Activated CD4-positive, alpha-beta T cell treated with anti-CD3 and anti-CD28 coated beads, Interleukin-2, amount 10 ng/mL, durations not matched to agents 7 days and 5 days (primary cell): ENCODE measurements around the gene RPL29. TPM values are rescaled to one million over a fixed set of nuclear protein-coding genes. Genes with fewer than 3 reads are reported as not detected.

ENCODE experiments used
- CTCF ChIA-PET: fragments of 350-600 bp; sonication (Branson Sonifier 250); formaldehyde crosslinking; loops from one replicate; lab custom pipeline; 2021; ENCODE audit warnings: antibody characterized with exemption; lab: Charles Lee
- POLR2A ChIA-PET: fragments of 350-600 bp; sonication (Branson Sonifier 250); formaldehyde crosslinking; loops from one replicate; lab custom pipeline; 2021; ENCODE audit warnings: antibody characterized with exemption; lab: Charles Lee
- DNase-seq: peaks from one replicate; pipeline ENCODE4 v3.0.0-alpha.2; 2020
- H3K27ac Mint-ChIP-seq: one replicate; pipeline ENCODE4 v1.8.0; 2021; ENCODE audit warnings: mild to moderate bottlenecking, moderate library complexity, mixed read lengths
- H3K27me3 Mint-ChIP-seq: one replicate; pipeline ENCODE4 v1.8.0; 2021; ENCODE audit warnings: mixed read lengths
- H3K36me3 Mint-ChIP-seq: one replicate; pipeline ENCODE4 v1.8.0; 2021; ENCODE audit warnings: low read depth, mixed read lengths
- H3K4me1 Mint-ChIP-seq: one replicate; pipeline ENCODE4 v1.8.0; 2021; ENCODE audit warnings: mixed read lengths
- H3K4me3 Mint-ChIP-seq: one replicate; pipeline ENCODE4 v1.8.0; 2021; ENCODE audit warnings: mild to moderate bottlenecking, moderate library complexity, mixed read lengths
- H3K9me3 Mint-ChIP-seq: one replicate; pipeline ENCODE4 v1.8.0; 2021; ENCODE audit warnings: mixed read lengths
- total RNA-seq, 2 experiments: library from RNA; stranded (reverse); gene quantifications; one replicate each; pipeline ENCODE4 v1.2.3, GENCODE V29; 2021

RPL29 gene
- total RNA-seq, 2 experiments from 2014 or later: 1,423 to 1,425 TPM

DNA sequence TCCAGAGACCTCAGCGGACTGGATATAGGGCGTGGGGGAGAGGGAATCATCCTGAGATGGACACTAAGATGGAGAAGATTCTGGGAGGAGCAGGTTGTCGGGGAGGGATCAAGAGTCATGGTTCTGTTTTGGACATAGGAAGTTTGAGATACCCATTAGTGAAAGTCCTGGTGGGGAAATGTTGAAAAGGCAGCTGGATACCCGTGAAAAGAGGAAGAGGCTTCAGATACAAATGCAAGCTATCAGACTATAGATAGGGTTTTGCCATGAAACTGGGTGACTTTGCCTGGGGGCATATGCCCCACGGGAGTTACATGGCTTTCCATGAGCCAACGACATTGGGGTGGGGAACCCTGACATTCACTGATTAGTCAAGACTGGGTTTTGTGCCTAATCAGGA, 41.6 kb downstream of the RPL29 start:
- POLR2A ChIA-PET: no interaction called here

DNA sequence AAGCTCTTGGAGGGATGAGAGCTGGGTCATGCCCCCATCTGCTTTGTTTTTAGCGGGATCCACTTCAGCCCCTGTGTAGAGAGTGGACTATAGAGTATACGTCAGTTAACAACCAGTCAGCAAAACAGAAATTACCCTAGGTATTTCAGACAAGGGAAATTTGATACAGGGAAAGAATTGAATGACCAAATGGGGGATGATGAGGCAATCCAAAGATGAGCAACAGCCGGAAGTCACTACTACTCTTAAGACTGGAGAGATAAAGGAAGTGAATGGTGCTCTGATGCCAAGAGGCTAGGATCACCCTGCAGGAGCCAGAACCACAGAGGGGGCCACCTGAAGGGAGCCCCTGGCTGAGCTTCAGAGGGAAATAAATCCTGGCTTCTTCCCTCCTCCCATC, 42.2 kb downstream of the RPL29 start:
- H3K36me3 Mint-ChIP-seq: no peaks in the 10 kb centered on the region
- ChIA-PET POLR2A (no interaction called here), CTCF (interaction anchor here (0.6 to 4.6 kb wide), 4 partner anchors 9 to 99 kb away, joined by 3 to 46 read pairs (median 11); partner anchors contain the start of genes ABHD14A, ABHD14B, PARP3 and RRP9)
- H3K4me1 Mint-ChIP-seq: peaks cover 11% of the 10 kb centered on the region
- H3K27me3 Mint-ChIP-seq: peaks cover 34% of the 10 kb centered on the region
- H3K4me3 Mint-ChIP-seq: no peak overlapping the region
- no peak for DNase-seq
- H3K27ac Mint-ChIP-seq: no peak overlapping the region
- H3K9me3 Mint-ChIP-seq: no peaks in the 10 kb centered on the region

More for the DNA sequence above, 41.6 kb downstream of the RPL29 start:
- Mint-ChIP-seq H3K27ac (no peak overlapping the region), H3K27me3 (peaks cover 34% of the 10 kb centered on the region), H3K9me3 (no peaks in the 10 kb centered on the region), H3K36me3 (no peaks in the 10 kb centered on the region), H3K4me3 (no peak overlapping the region), H3K4me1 (peaks cover 11% of the 10 kb centered on the region)
- CTCF ChIA-PET: interaction anchor here (2.6 to 4.6 kb wide), 3 partner anchors 8 to 20 kb away, joined by 11 to 46 read pairs (median 11); partner anchors contain the start of genes ABHD14A, ABHD14B, PARP3 and RRP9
- DNase-seq: no peak

DNA sequence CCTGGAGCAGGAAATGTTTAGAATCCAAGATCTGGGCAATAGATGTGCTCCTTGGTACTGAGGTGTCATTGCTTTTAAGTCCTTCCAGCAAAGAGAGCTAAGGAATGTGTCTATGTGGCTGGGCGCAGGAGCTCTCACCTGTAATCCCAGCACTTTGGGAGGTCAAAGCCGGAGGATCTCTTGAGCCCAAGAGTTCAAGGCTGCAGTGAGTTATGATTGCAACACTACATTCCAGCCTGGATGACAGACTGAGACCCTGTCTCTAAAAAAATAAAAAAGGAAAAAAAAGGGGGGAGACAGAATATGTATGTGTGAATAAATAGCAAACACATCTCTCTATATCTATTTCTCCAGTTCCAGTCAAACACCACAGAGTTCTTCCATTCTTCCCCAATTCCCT, 44.8 kb downstream of the RPL29 start:
- Mint-ChIP-seq H3K9me3 (no peaks in the 10 kb centered on the region), H3K27ac (no peak overlapping the region), H3K27me3 (peaks cover 27% of the 10 kb centered on the region), H3K36me3 (no peaks in the 10 kb centered on the region), H3K4me3 (no peak overlapping the region), H3K4me1 (peaks cover 3% of the 10 kb centered on the region)
- POLR2A ChIA-PET: no interaction called here
- CTCF ChIA-PET: interaction anchor here (1.7 to 4.6 kb wide), 2 partner anchors 9 to 23 kb away, joined by 10 to 46 read pairs; partner anchors contain the start of genes ABHD14B, PARP3 and RRP9
- DNase-seq: no peak

DNA sequence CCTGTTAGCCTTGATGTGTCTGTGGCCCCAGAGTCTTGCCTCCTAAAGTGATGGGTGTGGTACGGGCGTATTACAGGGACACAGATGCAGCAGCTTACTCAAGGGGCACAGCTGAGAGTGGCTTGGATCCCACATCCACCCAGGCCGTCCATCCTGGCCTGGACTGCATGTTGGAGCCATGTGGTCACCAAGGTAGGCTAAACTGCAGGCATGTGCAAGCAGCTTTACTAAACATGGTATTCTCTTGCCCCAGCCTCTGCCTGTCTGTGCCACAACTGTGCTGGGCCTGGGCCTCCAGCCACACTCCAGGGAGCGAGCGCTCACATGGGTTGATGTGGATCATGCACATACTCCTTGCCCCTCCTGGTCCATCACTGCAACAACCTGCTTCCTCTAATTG, 46.6 kb downstream of the RPL29 start:
- ChIA-PET POLR2A (no interaction called here), CTCF (interaction anchor here (0.7 to 1.7 kb wide), 2 partner anchors 16 to 25 kb away, joined by 3 to 10 read pairs; partner anchors contain the start of gene ABHD14B)

DNA sequence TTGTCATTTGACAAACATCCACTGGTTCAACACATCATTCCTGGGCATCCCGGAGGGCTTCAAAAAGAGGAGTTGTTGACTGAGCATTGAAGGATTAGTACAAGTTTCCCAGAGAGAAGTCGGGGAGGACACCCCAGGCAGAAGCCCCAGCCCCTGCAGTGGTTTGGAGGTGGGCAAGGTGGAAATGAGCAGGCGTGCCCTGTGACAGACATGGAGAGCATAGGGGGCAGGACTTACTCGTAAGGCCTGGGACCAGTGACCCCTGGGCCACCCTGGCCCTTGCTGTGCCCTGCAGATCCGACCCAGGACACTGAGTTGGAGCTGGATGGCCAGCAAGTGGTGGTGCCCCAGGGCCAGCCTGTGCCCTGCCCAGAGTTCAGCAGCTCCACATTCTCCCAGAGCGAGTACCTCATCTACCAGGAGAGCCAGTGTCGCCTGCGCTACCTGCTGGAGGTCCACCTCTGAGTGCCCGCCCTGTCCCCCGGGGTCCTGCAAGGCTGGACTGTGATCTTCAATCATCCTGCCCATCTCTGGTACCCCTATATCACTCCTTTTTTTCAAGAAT, 47.6 kb downstream of the RPL29 start:
- H3K4me1 Mint-ChIP-seq: peaks cover 8% of the 10 kb centered on the region
- POLR2A ChIA-PET: no interaction called here
- peaks cover 4% of the 10 kb centered on the region for H3K27me3 Mint-ChIP-seq
- DNase-seq: no peak
- H3K9me3 Mint-ChIP-seq: no peaks in the 10 kb centered on the region
- no peak overlapping the region for H3K27ac Mint-ChIP-seq
- no peak overlapping the region for H3K4me3 Mint-ChIP-seq
- no peaks in the 10 kb centered on the region for H3K36me3 Mint-ChIP-seq
- CTCF ChIA-PET: interaction anchor here (0.6 to 0.9 kb wide), 3 partner anchors 15 to 376 kb away, joined by 3 read pairs; no protein-coding TSS in a partner anchor

More for the DNA sequence above, 46.6 kb downstream of the RPL29 start:
- no peak for DNase-seq
- Mint-ChIP-seq H3K36me3 (no peaks in the 10 kb centered on the region), H3K27ac (no peak overlapping the region), H3K4me1 (peaks cover under 1% of the 10 kb centered on the region), H3K9me3 (no peaks in the 10 kb centered on the region), H3K27me3 (peaks cover 14% of the 10 kb centered on the region), H3K4me3 (no peak overlapping the region)

DNA sequence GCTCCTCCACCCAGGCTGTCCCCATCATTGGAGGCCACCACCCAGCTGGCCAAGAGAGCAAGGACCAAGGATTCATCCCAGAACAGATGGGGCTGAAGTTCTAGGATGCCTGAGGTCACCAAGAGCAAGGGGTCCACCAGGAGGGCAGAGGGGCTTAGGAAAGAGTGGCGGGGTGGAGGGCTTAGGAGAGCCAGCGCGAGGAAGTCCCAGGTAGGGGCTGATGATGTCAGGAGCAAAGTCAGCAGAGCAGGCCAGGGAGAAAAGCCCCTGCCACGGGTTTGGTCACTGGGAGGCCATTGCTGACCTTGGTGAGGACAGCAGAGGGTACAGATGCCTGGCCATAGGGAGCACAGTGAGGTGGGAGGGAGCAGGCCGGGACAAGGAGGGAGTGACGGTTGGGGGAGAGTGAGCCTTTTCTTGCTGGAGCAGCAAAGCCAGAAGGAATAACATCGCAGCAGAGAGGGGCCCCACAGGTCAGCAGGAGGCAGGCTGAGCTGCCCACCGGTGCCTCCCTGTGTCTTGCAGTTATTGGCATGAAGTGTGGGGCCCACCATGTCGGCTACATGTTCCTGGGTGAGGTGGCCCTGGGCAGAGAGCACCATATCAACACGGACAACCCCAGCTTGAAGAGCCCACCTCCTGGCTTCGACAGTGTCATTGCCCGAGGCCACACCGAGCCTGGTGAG, 48.3 kb downstream of the RPL29 start:
- CTCF ChIA-PET: interaction anchor here (0.7 to 1.1 kb wide), 3 partner anchors 16 to 26 kb away, joined by 3 read pairs; no protein-coding TSS in a partner anchor
- Mint-ChIP-seq H3K4me1 (peaks cover 14% of the 10 kb centered on the region), H3K4me3 (no peak overlapping the region), H3K9me3 (no peaks in the 10 kb centered on the region), H3K27me3 (peaks cover 2% of the 10 kb centered on the region), H3K36me3 (no peaks in the 10 kb centered on the region), H3K27ac (no peak overlapping the region)
- DNase-seq: no peak
- POLR2A ChIA-PET: no interaction called here

DNA sequence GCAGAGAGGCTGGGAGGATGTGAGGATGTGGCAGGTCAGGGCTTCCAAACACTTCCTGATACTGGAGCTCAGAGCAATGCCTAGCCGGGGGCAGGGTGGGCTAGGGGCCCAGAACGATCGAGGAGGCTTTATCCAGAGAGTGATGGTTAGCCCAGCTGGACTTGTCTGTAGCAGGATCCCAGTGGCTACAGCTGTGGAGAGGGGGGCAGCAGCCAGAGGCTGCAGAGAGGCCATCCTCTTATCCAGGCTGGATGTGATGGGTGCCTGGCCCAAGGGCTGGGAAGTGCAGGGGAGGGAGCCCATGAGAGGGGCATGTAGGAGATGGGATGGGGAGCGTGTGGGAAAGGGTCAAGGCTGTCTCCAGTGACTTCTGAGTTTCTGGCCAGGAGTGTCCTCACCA, 48.9 kb downstream of the RPL29 start:
- POLR2A ChIA-PET: no interaction called here
- H3K36me3 Mint-ChIP-seq: no peaks in the 10 kb centered on the region
- H3K9me3 Mint-ChIP-seq: no peaks in the 10 kb centered on the region
- DNase-seq: no peak
- no peak overlapping the region for H3K4me3 Mint-ChIP-seq
- H3K27ac Mint-ChIP-seq: no peak overlapping the region
- H3K4me1 Mint-ChIP-seq: peaks cover 16% of the 10 kb centered on the region
- no peaks in the 10 kb centered on the region for H3K27me3 Mint-ChIP-seq
- CTCF ChIA-PET: interaction anchor here (0.9 to 2.1 kb wide), 3 partner anchors 16 to 27 kb away, joined by 3 to 7 read pairs (median 3); partner anchors contain the start of genes ABHD14A and ABHD14B

DNA sequence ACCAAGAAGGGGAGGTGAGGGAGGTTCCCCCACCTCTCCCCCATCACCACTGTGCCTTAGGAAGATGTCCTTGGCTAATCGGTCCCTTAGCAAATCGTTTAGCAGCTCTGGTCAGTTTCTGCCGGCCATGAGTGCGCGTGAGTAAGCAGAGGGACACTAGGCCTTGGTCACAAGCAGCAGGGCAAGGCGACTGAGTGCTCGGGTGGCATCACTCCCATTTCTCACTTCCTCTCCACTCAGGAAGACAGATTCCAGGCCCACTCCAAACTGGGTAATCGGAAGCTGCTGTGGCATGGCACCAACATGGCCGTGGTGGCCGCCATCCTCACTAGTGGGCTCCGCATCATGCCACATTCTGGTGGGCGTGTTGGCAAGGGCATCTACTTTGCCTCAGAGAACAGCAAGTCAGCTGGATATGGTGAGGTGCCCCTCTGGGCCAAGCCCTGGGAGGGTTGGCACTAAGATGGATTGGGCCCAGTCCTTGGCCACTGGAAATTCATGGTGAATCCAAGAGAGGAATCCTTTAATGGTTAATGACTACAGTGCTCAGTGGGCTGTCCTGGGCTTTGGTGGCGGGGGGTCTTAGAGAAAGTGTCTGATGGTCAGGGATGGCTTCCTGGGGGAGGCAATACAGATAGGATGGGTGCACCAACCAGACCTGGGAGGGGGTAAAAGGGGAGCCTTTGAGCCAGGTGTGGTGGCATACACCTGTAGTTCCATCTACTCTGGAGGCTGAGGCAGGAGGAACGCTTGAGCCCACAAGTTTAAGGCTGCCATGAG, 49.6 kb downstream of the RPL29 start:
- POLR2A ChIA-PET: no interaction called here

DNA sequence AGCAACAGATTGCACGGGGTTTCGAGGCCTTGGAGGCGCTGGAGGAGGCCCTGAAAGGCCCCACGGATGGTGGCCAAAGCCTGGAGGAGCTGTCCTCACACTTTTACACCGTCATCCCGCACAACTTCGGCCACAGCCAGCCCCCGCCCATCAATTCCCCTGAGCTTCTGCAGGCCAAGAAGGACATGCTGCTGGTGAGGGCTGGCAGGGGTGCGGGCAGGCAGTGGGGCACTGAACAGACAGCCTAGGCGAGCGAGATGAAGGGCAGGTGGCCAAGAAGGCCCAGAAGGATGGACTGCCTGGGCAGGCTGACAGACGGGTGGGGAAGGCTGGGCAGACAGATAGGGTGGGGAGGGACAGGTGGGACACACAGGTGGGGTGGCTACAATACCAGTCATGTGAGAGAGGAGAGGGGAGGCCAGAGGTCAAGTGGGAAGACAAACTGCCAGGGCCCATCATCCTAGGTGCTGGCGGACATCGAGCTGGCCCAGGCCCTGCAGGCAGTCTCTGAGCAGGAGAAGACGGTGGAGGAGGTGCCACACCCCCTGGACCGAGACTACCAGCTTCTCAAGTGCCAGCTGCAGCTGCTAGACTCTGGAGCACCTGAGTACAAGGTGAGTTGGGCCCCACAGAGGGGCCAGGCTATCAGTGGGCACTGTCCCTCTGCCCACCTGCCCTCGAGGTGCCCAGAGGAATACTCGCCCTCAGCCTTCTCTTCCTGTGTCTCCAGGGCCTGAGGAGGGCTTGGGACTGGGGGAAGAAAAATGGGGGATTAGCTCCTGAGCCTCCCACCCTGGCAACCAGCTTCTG, 50.5 kb downstream of the RPL29 start:
- peak overlapping the region; percentile 38 for H3K27ac Mint-ChIP-seq
- DNase-seq: no peak
- peaks cover 2% of the 10 kb centered on the region for H3K36me3 Mint-ChIP-seq
- no peak overlapping the region for H3K4me3 Mint-ChIP-seq
- CTCF ChIA-PET: interaction anchor here (0.8 to 2.1 kb wide), 3 partner anchors 15 to 29 kb away, joined by 3 to 7 read pairs (median 6); partner anchors contain the start of genes ABHD14A and ABHD14B
- POLR2A ChIA-PET: no interaction called here
- H3K27me3 Mint-ChIP-seq: no peaks in the 10 kb centered on the region
- peaks cover 27% of the 10 kb centered on the region for H3K4me1 Mint-ChIP-seq
- no peaks in the 10 kb centered on the region for H3K9me3 Mint-ChIP-seq

More for the DNA sequence above, 49.6 kb downstream of the RPL29 start:
- Mint-ChIP-seq H3K27ac (no peak overlapping the region), H3K4me1 (peaks cover 18% of the 10 kb centered on the region), H3K4me3 (no peak overlapping the region), H3K36me3 (no peaks in the 10 kb centered on the region), H3K27me3 (no peaks in the 10 kb centered on the region), H3K9me3 (no peaks in the 10 kb centered on the region)
- DNase-seq: no peak
- CTCF ChIA-PET: interaction anchor here (1.1 to 2.1 kb wide), 3 partner anchors 16 to 28 kb away, joined by 3 to 7 read pairs (median 6); partner anchors contain the start of genes ABHD14A and ABHD14B

DNA sequence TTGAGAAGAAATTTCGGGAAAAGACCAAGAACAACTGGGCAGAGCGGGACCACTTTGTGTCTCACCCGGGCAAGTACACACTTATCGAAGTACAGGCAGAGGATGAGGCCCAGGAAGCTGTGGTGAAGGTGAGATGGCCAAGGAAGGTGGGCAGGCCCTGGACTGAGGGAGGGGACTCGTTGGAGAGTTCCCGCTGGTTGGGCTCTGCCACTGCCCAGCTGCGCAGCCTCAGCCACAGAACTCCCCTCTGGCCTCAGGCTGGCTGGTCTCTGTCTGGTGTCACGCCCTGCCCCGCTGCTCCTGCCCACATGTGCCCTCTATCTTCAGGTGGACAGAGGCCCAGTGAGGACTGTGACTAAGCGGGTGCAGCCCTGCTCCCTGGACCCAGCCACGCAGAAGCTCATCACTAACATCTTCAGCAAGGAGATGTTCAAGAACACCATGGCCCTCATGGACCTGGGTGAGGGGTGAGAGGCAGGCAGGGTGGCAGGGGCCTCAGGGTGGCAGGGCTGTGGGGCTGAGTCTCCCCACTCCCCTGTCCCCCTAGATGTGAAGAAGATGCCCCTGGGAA, 51.2 kb downstream of the RPL29 start:
- peaks cover 32% of the 10 kb centered on the region for H3K4me1 Mint-ChIP-seq
- no peak overlapping the region for H3K4me3 Mint-ChIP-seq
- H3K9me3 Mint-ChIP-seq: no peaks in the 10 kb centered on the region
- H3K27ac Mint-ChIP-seq: peak overlapping the region; percentile 76
- H3K36me3 Mint-ChIP-seq: peaks cover 2% of the 10 kb centered on the region
- ChIA-PET POLR2A (no interaction called here), CTCF (interaction anchor here (0.7 to 2.1 kb wide), 3 partner anchors 18 to 57 kb away, joined by 4 to 7 read pairs (median 6); partner anchors contain the start of genes ABHD14A and ABHD14B)
- H3K27me3 Mint-ChIP-seq: no peaks in the 10 kb centered on the region
- DNase-seq: peak; percentile 5
